ENCODE measurements around the gene IWS1. TPM values are rescaled to one million over a fixed set of nuclear protein-coding genes. Genes with fewer than 3 reads are reported as not detected.
A peak's percentile ranks its signal among the peaks of the same experiment; 100 is the strongest.

Gene IWS1
- total RNA-seq, 1 donor from 2014 or later, result 39.8 TPM

- Mint-ChIP-seq H3K27me3 (ENCODE audit: unreplicated experiment) (no peaks in the 10 kb centered on the region), H3K4me3 (ENCODE audit: unreplicated experiment) (no peak overlapping the region), H3K9me3 (ENCODE audit: unreplicated experiment) (peaks cover 3% of the 10 kb centered on the region), H3K36me3 (ENCODE audit: unreplicated experiment) (peaks cover 10% of the 10 kb centered on the region), H3K27ac (ENCODE audit: unreplicated experiment) (no peak overlapping the region), H3K4me1 (ENCODE audit: unreplicated experiment) (peaks cover 13% of the 10 kb centered on the region)
- no peak for TF ChIP-seq CTCF (IDR thresholded peaks at IDR 0.05)
- DNase-seq (ENCODE audit: extremely low spot score, unreplicated experiment), result no peak
Measured at GRCh38 chr2:127449898-127450297, 76.4 kb downstream of the IWS1 start.

DNA sequence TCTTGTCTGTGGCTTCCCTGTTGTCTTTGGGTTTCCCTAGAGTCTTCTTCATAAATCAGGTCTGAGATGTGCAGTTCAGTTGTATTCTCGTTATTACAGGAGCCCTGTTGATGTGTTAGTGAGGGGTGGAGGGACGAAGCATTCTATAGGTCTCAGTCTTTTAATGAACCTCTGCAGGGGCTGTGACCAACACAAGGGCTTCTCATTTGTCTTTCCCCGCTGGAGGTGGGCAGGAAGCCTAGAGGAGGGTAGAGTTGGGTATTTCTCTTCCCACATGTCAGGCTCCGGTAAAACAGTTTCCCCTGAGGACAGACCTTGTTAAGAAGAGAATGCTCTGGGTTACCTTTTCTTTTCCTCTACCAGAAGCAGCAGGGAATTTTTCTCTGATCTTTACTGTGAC lies 76.9 kb downstream of the IWS1 start:
- DNase-seq (ENCODE audit: extremely low spot score, unreplicated experiment), result peak; percentile 59
- peaks cover 10% of the 10 kb centered on the region for H3K36me3 Mint-ChIP-seq (ENCODE audit: unreplicated experiment)
- no peak overlapping the region for H3K27ac Mint-ChIP-seq (ENCODE audit: unreplicated experiment)
- H3K4me1 Mint-ChIP-seq (ENCODE audit: unreplicated experiment), result peaks cover 12% of the 10 kb centered on the region
- no peak for TF ChIP-seq CTCF (IDR thresholded peaks at IDR 0.05)
- H3K9me3 Mint-ChIP-seq (ENCODE audit: unreplicated experiment), result peaks cover 6% of the 10 kb centered on the region
- no peaks in the 10 kb centered on the region for H3K27me3 Mint-ChIP-seq (ENCODE audit: unreplicated experiment)
- no peak overlapping the region for H3K4me3 Mint-ChIP-seq (ENCODE audit: unreplicated experiment)

GRCh38 chr2:127448526-127448925 lies 77.8 kb downstream of the IWS1 start:
- peaks cover 12% of the 10 kb centered on the region for H3K4me1 Mint-ChIP-seq (ENCODE audit: unreplicated experiment)
- H3K36me3 Mint-ChIP-seq (ENCODE audit: unreplicated experiment), result peaks cover 10% of the 10 kb centered on the region
- no peak for TF ChIP-seq CTCF (IDR thresholded peaks at IDR 0.05)
- no peak for DNase-seq (ENCODE audit: extremely low spot score, unreplicated experiment)
- H3K4me3 Mint-ChIP-seq (ENCODE audit: unreplicated experiment), result no peak overlapping the region
- H3K9me3 Mint-ChIP-seq (ENCODE audit: unreplicated experiment), result peaks cover 6% of the 10 kb centered on the region
- H3K27ac Mint-ChIP-seq (ENCODE audit: unreplicated experiment), result no peak overlapping the region
- no peaks in the 10 kb centered on the region for H3K27me3 Mint-ChIP-seq (ENCODE audit: unreplicated experiment)

DNA sequence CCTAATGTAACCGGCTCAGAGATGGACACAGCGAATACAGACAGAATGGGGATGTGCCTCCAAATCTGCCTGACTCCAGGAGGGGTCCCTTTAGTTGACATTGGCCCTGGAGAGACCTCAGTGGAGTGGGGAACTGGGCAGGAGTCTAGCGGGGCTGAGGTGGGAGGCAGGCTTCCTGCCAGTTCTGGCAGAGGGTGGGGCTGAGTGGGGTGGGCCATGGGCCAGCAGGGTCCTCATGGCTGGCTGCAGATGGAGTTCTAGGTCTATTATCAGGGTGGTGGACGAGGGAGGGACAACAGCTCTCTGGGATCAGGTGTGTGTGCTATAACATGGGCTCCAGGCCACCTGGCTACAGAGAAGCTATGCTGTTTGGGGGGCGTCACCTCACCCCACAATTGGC lies 86.9 kb downstream of the IWS1 start:
- peaks cover 6% of the 10 kb centered on the region for H3K36me3 Mint-ChIP-seq (ENCODE audit: unreplicated experiment)
- no peaks in the 10 kb centered on the region for H3K27me3 Mint-ChIP-seq (ENCODE audit: unreplicated experiment)
- no peak for TF ChIP-seq CTCF (IDR thresholded peaks at IDR 0.05)
- no peak overlapping the region for H3K4me3 Mint-ChIP-seq (ENCODE audit: unreplicated experiment)
- H3K9me3 Mint-ChIP-seq (ENCODE audit: unreplicated experiment), result peaks cover 11% of the 10 kb centered on the region
- no peaks in the 10 kb centered on the region for H3K4me1 Mint-ChIP-seq (ENCODE audit: unreplicated experiment)
- peak; percentile 65 for DNase-seq (ENCODE audit: extremely low spot score, unreplicated experiment)
- H3K27ac Mint-ChIP-seq (ENCODE audit: unreplicated experiment), result no peak overlapping the region

DNA sequence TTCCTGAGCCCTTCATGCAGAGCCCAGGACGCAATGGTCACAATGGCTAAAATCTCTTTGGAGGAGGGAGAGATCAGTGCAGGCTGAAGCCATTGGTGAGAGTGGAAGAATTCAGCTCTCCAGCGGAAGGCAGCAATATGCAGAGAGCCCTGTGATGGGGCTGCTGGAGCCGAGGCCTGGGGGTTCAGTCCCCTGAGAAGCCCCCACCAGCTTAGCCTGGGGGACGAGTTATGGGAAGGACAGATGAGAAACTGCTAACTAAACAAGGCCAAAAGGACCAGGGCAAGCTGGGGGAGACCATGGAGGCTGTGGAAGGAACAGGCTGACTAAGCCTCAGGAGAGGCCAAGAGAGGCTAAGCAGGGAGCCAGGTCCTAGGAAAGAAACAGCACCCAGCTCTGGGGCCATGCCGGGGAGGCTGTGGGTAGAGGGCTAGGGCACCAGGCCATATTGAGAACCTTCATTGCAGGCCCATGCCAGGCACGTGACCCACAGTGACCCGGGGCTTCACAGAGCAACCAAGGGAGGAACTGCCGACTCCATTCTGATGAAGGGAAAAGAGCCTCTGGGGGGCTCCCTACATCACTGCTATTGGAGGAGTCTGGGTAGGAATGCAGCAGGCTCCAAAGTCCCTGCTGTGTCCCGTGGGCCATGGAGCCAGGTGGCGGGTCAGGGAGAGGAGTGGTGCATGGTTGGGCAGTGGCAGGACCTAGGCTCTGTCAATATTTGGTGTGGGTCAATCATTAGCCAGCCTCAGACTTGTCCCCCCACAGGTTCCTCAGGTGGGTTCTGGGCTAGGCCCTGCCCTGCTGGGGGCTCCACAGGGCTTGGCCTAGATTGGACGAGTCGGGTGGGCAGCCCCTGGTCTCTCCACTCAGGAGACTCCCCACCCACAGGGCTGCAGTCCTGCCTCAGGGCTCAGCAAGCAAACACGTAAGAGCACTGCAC lies 88.2 kb downstream of the IWS1 start:
- peak; percentile 76 for DNase-seq (ENCODE audit: extremely low spot score, unreplicated experiment)
- no peak for TF ChIP-seq CTCF (IDR thresholded peaks at IDR 0.05)
- peaks cover 6% of the 10 kb centered on the region for H3K36me3 Mint-ChIP-seq (ENCODE audit: unreplicated experiment)
- H3K27ac Mint-ChIP-seq (ENCODE audit: unreplicated experiment), result no peak overlapping the region
- H3K4me1 Mint-ChIP-seq (ENCODE audit: unreplicated experiment), result no peaks in the 10 kb centered on the region
- H3K9me3 Mint-ChIP-seq (ENCODE audit: unreplicated experiment), result peaks cover 11% of the 10 kb centered on the region
- H3K27me3 Mint-ChIP-seq (ENCODE audit: unreplicated experiment), result no peaks in the 10 kb centered on the region
- no peak overlapping the region for H3K4me3 Mint-ChIP-seq (ENCODE audit: unreplicated experiment)

All from osteocyte (in vitro differentiated cells).